Stimulated activated CD4-positive, alpha-beta T cell treated with anti-CD3 and anti-CD28 coated beads, Interleukin-12 subunit alpha, Interleukin-12 subunit beta, amount 100 ng/mL, for 4 hours (primary cell): ENCODE measurements around the gene SH3D19.

Experiments used
- DNase-seq: peaks from one replicate; pipeline ENCODE4 v3.0.0-alpha.2; 2020

SH3D19 gene

DNA sequence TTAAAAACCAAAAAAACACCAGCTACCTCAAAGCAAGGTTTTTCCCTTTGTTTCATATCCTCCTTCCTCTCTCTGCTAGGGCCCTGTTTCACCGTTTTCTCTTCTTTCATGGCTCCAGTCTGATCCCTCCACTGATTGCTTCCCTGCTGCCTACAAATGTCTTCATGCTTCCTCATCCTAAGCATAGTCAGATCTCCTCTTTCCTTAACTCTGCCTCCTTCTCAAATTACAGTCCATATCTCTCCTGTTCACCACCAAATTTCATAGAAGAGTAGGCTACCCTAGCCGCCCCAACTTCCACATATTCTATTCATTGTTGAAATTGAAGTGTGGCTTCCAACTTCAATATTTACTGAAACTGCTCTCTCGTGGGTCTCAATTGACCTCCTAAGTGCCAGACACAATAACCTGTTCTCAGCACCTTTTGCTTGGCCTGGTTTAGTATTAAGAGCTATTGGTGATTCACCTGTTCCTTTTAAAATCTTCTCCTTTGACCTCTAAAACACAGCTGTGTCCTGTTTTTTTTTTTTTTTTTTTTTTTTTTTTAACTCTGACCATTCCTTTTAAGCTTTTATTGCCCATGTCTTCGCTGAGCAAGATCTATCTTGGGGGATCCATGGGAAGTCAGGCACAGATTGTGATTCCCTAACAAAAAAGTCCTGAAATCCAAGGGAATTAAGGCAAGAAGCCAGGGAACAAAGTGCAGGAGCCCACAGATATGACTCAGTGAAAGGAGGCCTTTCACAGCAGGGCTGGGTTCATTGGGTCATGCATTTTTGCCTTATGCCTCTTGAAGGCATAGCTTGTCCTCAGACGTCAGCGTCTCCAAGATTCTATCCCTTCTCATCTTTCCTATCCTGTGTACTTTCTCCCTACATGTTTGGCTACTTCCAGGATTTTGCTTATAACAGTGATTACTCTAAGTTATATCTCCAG, 140.6 kb downstream of the SH3D19 start:
- no peak for DNase-seq

DNA sequence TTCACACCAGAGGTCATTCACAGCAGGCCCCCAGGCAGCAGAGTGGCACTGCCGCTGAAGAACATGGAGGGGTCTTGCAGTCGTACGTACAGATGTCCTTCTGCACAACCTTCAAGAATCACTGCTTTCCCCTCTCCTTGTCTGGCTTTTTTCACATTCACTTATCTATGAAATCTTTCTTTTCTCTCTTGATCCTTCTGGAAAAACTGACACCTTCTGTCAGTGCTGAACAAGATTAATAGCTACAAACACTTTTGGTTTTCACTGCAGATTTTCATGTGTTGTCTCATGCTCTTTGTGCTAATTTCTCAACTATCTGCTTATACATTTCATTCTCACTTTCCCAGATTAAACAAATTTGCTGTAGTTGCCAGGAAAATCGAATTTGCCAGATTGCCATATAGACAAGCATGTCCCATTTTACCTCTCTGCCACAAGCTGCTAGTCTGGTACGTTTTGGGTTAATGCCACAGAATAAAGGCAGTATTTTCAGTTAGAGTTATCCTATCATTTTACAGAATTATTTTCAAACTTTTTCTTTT, 142.9 kb downstream of the SH3D19 start:
- no peak for DNase-seq

DNA sequence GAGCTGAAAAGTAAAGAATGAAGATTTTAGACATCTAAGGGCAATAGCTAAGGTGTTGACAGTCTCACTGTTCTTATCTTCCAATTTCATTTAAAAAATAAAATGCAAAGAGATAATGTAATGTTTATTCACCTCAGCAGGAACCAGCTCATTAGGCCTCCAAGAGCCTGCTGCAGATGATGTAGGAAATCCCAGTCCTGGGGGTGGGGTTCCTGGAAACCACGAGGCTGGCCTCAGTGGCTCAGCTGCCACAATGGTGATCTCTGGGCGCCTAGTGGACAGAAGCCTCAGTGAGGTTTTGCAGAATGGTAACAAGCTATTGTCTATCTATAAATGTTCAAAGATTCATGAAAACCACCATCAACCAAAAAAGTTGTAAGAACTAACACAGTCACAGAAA, 148.7 kb downstream of the SH3D19 start:
- DNase-seq: no peak

- DNase-seq: no peak
These were observed 149.4 kb downstream of the SH3D19 start for GRCh38 chr4:151175754-151176631.

DNA sequence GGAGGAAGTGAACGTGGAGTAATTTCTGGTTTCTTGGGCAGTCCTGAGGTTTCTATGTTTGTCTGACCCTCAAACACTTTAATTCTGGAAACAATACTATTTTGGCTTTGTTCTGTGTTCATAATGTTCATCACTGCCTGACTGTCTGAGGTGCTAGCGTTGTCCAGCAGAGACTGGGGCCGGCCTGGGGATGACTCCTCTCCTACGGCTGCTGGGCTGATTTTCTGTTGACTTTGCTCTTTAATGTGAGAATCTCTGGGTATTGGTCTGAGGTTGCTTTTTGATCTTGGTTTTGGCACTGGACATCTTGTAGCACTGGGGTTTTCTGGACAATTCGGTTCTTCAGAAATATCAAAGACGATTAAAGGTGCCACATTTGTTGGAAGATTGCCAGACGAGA, 150.2 kb downstream of the SH3D19 start:
- DNase-seq: no peak

DNA sequence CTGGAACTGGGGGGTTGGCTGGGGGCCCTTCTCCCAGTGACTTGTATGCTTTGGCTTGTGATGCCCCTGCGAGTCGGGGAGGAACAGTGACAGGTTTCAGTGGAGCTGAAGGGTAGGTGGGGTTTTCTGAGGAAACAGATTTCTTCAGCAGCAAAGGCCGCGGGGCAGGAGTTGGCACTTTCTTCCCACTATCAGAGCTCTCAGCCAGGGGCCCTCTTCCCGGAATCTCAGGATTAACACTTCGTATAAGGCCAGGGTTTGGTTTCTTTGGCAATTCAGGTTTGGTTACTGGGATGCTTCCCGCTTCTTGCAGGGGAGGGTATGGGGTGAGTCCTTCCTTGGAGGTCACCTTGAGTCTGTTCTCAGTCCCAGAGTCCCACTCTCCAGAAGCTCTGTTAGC, 150.6 kb downstream of the SH3D19 start:
- DNase-seq: no peak

DNA sequence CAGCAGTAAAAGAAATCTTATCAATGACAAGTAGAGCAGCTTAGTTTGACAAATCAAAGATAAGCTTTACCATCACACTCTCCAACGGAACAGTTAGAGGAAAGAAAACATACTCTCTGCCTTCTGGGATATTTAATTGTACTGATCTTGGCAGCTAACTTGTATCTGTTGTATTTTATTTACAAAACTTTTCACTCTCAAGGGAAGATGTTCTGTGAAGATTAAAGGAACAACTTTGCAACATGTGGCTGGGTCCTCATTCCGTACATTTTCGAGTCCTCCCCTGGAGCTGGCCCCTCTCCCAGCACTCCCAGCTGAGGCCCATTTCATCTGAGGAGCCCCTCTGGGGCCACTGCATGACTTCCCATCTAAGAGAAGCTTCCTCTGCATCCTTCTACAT, 151.5 kb downstream of the SH3D19 start:
- no peak for DNase-seq

- no peak for DNase-seq
These were observed 155.5 kb downstream of the SH3D19 start for GRCh38 chr4:151169900-151170299.

DNA sequence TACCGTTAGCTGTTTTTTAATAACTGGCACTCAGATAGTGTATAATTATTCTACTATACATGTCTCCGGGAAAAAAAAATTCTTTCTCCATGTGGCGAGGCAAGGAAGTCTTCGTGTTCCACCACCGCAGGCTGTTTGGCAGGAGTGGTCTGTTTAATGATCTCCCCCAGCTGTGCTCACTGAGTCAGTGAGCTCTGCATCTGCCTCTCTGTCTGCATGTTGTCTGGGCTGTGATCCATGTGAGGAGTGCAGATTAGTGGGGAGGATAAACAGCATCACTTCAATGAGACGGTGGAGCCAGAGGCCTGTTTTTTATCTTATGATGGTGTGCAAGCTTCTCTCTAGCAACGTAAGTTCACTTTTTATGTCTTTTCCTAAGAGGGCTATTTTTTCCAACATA, 156.2 kb downstream of the SH3D19 start:
- no peak for DNase-seq

- no peak for DNase-seq
These were observed 157.8 kb downstream of the SH3D19 start for GRCh38 chr4:151167561-151167960.

DNA sequence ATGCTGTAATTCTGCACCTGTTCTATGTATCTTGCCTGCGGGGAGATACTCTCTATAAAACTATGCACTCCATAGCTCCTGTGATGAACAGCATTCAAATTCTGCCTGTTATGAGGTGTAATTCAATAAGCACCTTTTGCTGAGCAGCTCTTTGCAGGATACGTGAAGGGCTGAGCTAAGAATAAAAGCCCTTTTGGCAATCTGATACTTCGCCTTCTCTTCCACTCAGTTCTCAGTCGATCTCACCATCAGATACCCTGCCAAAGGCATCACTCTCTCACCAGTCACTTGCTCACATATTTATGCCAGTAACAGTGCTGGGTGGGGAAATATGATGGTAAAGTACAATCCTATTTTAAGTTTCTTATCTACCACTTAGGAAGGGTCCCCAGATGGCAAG, 158.8 kb downstream of the SH3D19 start:
- DNase-seq: no peak

- DNase-seq: no peak
These were observed 160.0 kb downstream of the SH3D19 start for GRCh38 chr4:151165205-151166000.

- DNase-seq: no peak
These were observed 161.6 kb downstream of the SH3D19 start for GRCh38 chr4:151163855-151164254.

DNA sequence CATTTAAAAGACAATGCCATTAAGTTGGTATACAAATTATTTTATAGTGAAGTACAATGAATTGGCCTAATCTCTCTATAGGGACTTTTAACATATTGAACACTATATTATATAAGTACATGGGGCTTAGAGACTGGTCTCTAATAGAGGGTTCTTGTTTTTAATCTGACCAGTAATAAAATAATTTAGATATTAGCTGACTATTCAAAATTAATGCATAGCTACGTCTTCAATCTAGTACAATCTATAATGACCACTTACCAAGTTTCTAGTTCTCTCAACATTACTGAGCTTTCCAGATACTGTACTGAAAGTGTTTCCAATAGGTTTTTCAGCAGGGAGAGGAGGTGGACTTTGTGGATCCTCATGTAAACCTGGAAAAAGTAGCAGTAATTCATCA, 166.4 kb downstream of the SH3D19 start:
- no peak for DNase-seq

DNA sequence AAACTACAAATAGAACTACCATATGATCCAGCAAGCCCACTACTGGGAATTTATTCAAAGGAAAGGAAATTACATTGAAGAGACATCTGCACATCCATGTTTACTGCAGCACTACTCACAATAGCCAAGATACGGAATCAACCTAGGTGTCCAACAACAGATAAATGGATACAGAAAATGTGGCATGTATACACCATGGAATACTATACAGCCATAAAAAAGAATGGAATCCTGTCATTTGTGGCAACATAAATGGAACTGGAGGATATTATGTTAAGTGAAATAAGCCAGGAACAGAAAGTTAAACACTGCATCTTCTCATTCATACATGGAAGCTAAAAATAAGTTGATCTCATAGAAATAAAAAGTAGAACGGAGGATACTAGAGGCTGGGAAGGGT, 167.9 kb downstream of the SH3D19 start:
- no peak for DNase-seq

- DNase-seq: no peak
These were observed 171.8 kb downstream of the SH3D19 start for GRCh38 chr4:151153585-151153984.

DNA sequence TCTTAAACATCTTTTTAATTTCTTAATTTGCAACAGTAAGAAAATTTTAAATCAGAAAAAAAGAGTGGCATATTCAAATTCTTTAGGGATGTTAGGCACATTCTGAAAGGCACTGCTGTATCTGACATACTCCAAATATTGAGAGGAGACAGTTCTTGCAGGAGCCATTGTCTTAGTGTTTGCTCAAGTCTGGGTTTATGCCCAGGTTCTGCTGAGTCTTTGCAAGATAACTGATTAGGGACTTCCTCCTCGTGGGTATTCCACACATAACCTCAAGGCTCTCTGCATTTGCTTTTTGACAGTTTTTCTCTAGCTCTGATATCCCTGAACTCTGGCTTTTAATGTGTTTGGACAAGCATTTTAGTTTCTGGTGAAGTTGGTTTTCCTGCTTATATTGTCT, 173.4 kb downstream of the SH3D19 start:
- no peak for DNase-seq

- DNase-seq: no peak
These were observed 174.4 kb downstream of the SH3D19 start for GRCh38 chr4:151150821-151151580.

- no peak for DNase-seq
These were observed 177.1 kb downstream of the SH3D19 start for GRCh38 chr4:151148261-151148660.

- DNase-seq: no peak
These were observed 178.4 kb downstream of the SH3D19 start for GRCh38 chr4:151147000-151147399.

GRCh38 chr4:151144329-151145072, 180.9 kb downstream of the SH3D19 start:
- DNase-seq: no peak
